HepG2 (cell line): Measurements from ENCODE around the gene TP63. TPM values are rescaled to one million over a fixed set of nuclear protein-coding genes. Genes with fewer than 3 reads are reported as not detected.

Experiments
- ATAC-seq: fragments of 200-7000 bp; cut with Tn5 transposase; 3 replicates; pipeline ENCODE4 v1.9.1; 2020; ENCODE audit warnings: mild to moderate bottlenecking, moderate library complexity
- BruUV-seq: library from RNA; stranded (reverse); fragments of 400-500 nt; replicated peaks from 2 replicates; lab custom pipeline; 2021; lab: Mats Ljungman, UMichigan
- CTCF ChIA-PET: fragments of 300-600 bp; formaldehyde crosslinking; extraction: SDS; loops from one replicate; lab custom pipeline; 2021; ENCODE audit warnings: low total read pairs, inconsistent platforms, low intra/inter-chr PET ratio; lab: Yijun Ruan, JAX
- POLR2A ChIA-PET: fragments of 350-600 bp; sonication (Branson Sonifier 250); formaldehyde crosslinking; loops from one replicate; lab custom pipeline; 2020; ENCODE audit warnings: antibody characterized with exemption, inconsistent platforms; lab: Yijun Ruan, JAX
- DNase-seq: peaks from one replicate; pipeline ENCODE4 v3.0.0-alpha.2; 2015; ENCODE audit warnings: low spot score
- FAIRE-seq: peaks from 3 replicates; lab custom pipeline; 2011; peaks lifted over from hg19 to GRCh38; lab: Jason Lieb, UNC
- H2AFZ ChIP-seq: one replicate; pipeline ENCODE4 v1.6.1; 2011; ENCODE audit warnings: low read length, inconsistent platforms
- H3K27ac ChIP-seq: fragments of 300-600 bp; 3 replicates; pipeline ENCODE4 v1.8.0; 2011; ENCODE audit warnings: mixed run types, mild to moderate bottlenecking, mixed read lengths, low read length, inconsistent platforms; ENCODE audit not compliant: insufficient read depth; ENCODE audit errors: extremely low read length
- H3K27me3 ChIP-seq, 2 experiments: fragments of 200-600 bp in 1 of 2; 2 replicates in 1 of 2; 3 replicates in 1 of 2; pipeline versions ENCODE4 v1.6.0 to v1.8.0; 2011; ENCODE audit warnings: low read length in 2 of 2, mild to moderate bottlenecking in 2 of 2, moderate library complexity in 2 of 2, inconsistent platforms in 1 of 2; ENCODE audit not compliant: insufficient read depth in 2 of 2, control insufficient read depth in 1 of 2
- H3K36me3 ChIP-seq, 2 experiments: fragments of 200-600 bp in 1 of 2; replicated peaks in 1 of 2; 2 replicates in 1 of 2; 3 replicates in 1 of 2; pipeline versions ENCODE4 v1.5.1 to v1.8.0; 2011; ENCODE audit warnings: low read length in 2 of 2, inconsistent platforms in 1 of 2; ENCODE audit not compliant: insufficient read depth in 2 of 2, control insufficient read depth in 1 of 2
- H3K4me1 ChIP-seq: 2 replicates; pipeline ENCODE4 v1.5.1; 2012; ENCODE audit warnings: low read length, inconsistent platforms; ENCODE audit not compliant: insufficient read depth
- H3K4me2 ChIP-seq: 2 replicates; pipeline ENCODE4 v1.6.0; 2011; ENCODE audit warnings: low read depth, low read length, inconsistent platforms
- H3K4me3 ChIP-seq, 3 experiments: fragments of 200-600 bp in 1 of 3; sonication (generic), shearing (Covaris generic) in 1 of 3; replicated peaks in 1 of 3; 2 replicates each; pipeline ENCODE4 v1.5.1; 2011 to 2016; ENCODE audit warnings: low read length in 3 of 3, inconsistent platforms in 2 of 3, low read depth in 2 of 3, mild to moderate bottlenecking in 2 of 3, control low read depth in 1 of 3, mixed read lengths in 1 of 3; ENCODE audit not compliant: insufficient read depth in 1 of 3
- H3K79me2 ChIP-seq: one replicate; pipeline ENCODE4 v1.6.1; 2011; ENCODE audit warnings: low read length, inconsistent platforms; ENCODE audit not compliant: insufficient read depth
- H3K9ac ChIP-seq: 2 replicates; pipeline ENCODE4 v1.6.0; 2011; ENCODE audit warnings: mild to moderate bottlenecking, low read depth, low read length, inconsistent platforms; ENCODE audit not compliant: insufficient read depth
- H3K9me3 ChIP-seq: 2 replicates; pipeline ENCODE4 v1.5.1; 2012; ENCODE audit warnings: mild to moderate bottlenecking, low read length
- H4K20me1 ChIP-seq: 2 replicates; pipeline ENCODE4 v1.6.0; 2011; ENCODE audit warnings: inconsistent platforms, mild to moderate bottlenecking, low read length, moderate library complexity; ENCODE audit not compliant: insufficient read depth
- FOXM1 ChIP-seq: sonication (generic); formaldehyde crosslinking; IDR thresholded peaks from 2 replicates; pipeline ENCODE4 v1.5.0; 2020; ENCODE audit warnings: missing genetic modification reagents
- HOXA3 ChIP-seq: sonication (generic); formaldehyde crosslinking; IDR thresholded peaks from 2 replicates; pipeline ENCODE4 v1.5.0; 2020; ENCODE audit warnings: missing genetic modification reagents
- RCOR2 ChIP-seq: IDR thresholded peaks from 2 replicates; pipeline ENCODE4 v1.6.1; 2016; ENCODE audit warnings: missing biosample characterization, missing genetic modification reagents
- SMARCE1 ChIP-seq: fragments of 450-650 bp; IDR thresholded peaks from 2 replicates; pipeline ENCODE4 v1.6.1; 2017; ENCODE audit warnings: borderline replicate concordance
- SMYD3 ChIP-seq: sonication (generic); formaldehyde crosslinking; IDR thresholded peaks from 2 replicates; pipeline ENCODE4 v1.8.1; 2023; ENCODE audit warnings: mild to moderate bottlenecking, missing genetic modification reagents
- SOX13 ChIP-seq, 3 experiments: fragments of 450-650 bp in 1 of 3; sonication (generic) in 1 of 3; formaldehyde crosslinking in 1 of 3; IDR thresholded peaks in 2 of 3; conservative IDR thresholded peaks in 1 of 3; 2 replicates each; pipeline versions ENCODE4 v1.5.0 to v1.6.1; 2016 to 2020; ENCODE audit warnings: antibody characterized with exemption in 1 of 3, mild to moderate bottlenecking in 1 of 3, missing compliant biosample characterization in 1 of 3, missing genetic modification reagents in 1 of 3, moderate library complexity in 1 of 3
- SOX5 ChIP-seq: IDR thresholded peaks from 2 replicates; pipeline ENCODE4 v1.6.1; 2016; ENCODE audit warnings: borderline replicate concordance
- SPEN ChIP-seq: sonication (generic); formaldehyde crosslinking; IDR thresholded peaks from 2 replicates; pipeline ENCODE4 v1.5.1; 2020; ENCODE audit warnings: low read depth, mild to moderate bottlenecking, missing genetic modification reagents
- ZNF234 ChIP-seq: sonication (generic); formaldehyde crosslinking; conservative IDR thresholded peaks from 2 replicates; pipeline ENCODE4 v1.5.1; 2020; ENCODE audit warnings: mild to moderate bottlenecking, missing genetic modification reagents
- ZNF251 ChIP-seq: sonication (generic); formaldehyde crosslinking; IDR thresholded peaks from 2 replicates; pipeline ENCODE4 v1.9.0; 2021; ENCODE audit warnings: mild to moderate bottlenecking, missing genetic modification reagents
- WGBS: methylation state at CpG from one replicate; pipeline ENCODE4 v1.1.6; 2017; ENCODE audit warnings: low lambda C conversion rate; 5-methylcytosine and 5-hydroxymethylcytosine counted together
- in situ Hi-C: cut with HindIII; loops from 2 replicates; pipeline ENCODE4 v1.10.0; 2017; ENCODE audit warnings: low pct_unique_long_range_greater_than_20kb; ENCODE audit not compliant: extremely low pct_ligation_motif_present
- intact Hi-C: fragments of 100-400 bp; cut with micrococcal nuclease; formaldehyde crosslinking; loops from one replicate; pipeline ENCODE4 v1.10.0; 2022; ENCODE audit not compliant: unreplicated experiment
- polyA plus RNA-seq, 8 experiments: library from polyadenylated mRNA; depleted of rRNA in 3 of 8; stranded (reverse) in 7 of 8; unstranded in 1 of 8; fragments of >200 nt; fragmentation: Illumina TruSeq in 4 of 8; extraction: Trizol in 4 of 8; gene quantifications; 2 replicates each; pipeline versions ENCODE4 v1.2.1 to v1.2.3, GENCODE V29; 2011 to 2016; ENCODE audit warnings: low read depth in 4 of 8, missing spikeins in 1 of 8, mixed read lengths in 1 of 8; ENCODE audit not compliant: insufficient read depth in 1 of 8
- total RNA-seq, 5 experiments: library from RNA; depleted of rRNA; stranded (reverse); fragments of >200 nt; fragmentation: Illumina TruSeq; extraction: Trizol; gene quantifications; 2 replicates each; pipeline ENCODE4 v1.2.3, GENCODE V29; 2016; ENCODE audit warnings: low read depth in 1 of 5
- TF ChIP-seq, protein P1 (sequence below): IDR thresholded peaks from 2 replicates; pipeline ENCODE4 v1.6.1; 2016; ENCODE audit warnings: missing compliant biosample characterization, missing genetic modification reagents, borderline replicate concordance
- TF ChIP-seq, protein P2 (sequence below): IDR thresholded peaks from 2 replicates; pipeline ENCODE4 v1.6.1; 2012; ENCODE audit warnings: low read length, improper control_type of control experiment
- TF ChIP-seq, protein P3 (sequence below): sonication (generic); formaldehyde crosslinking; IDR thresholded peaks from 2 replicates; pipeline ENCODE4 v1.4.0; 2020; ENCODE audit warnings: low read depth, mild to moderate bottlenecking, missing genetic modification reagents
- TF ChIP-seq, protein P4 (sequence below): sonication (generic); formaldehyde crosslinking; IDR thresholded peaks from 2 replicates; pipeline ENCODE4 v1.4.0; 2020; ENCODE audit warnings: mild to moderate bottlenecking, missing genetic modification reagents
- TF ChIP-seq, protein P5 (sequence below): sonication (generic); formaldehyde crosslinking; IDR thresholded peaks from 2 replicates; pipeline ENCODE4 v1.9.0; 2021; ENCODE audit warnings: missing genetic modification reagents, borderline replicate concordance

The TP63 gene
- total and polyA plus RNA-seq, 2 of the 13 experiments (the other 11 are each of a cell fraction or from before 2014, with no cell fraction given), result not detected

DNA sequence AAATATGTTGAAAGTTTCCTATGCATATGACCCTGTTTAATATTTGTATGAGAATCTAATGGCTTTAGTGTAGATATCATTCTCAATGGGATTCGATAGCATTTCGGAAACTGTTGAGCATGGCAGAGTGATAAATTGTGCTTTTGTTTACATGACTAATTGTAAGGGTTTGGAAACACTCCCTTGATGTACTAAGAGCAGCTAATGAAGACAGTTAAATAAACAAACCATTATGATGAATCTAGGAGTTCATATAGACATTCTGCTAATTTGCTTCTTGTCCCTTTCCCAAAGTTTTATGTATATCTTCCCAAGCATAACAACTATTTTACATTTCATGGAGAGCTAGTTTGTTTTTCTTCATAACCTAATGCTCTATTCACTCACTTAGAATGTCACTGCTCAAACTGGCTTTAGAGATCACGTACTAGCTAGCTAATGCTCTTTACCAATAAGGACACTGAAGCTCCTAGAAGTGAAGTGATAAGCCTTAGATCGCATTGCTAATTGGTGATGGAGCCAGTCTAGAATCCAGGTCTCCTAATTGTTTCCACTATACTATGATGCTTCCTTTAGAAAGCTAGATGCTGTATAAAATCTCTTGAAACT, 140.8 kb downstream of the TP63 start:
- no peak overlapping the region for H2AFZ ChIP-seq
- H3K79me2 ChIP-seq, result no peaks in the 10 kb centered on the region
- no peak overlapping the region for H3K4me2 ChIP-seq
- no peak overlapping the region for H3K4me3 ChIP-seq
- no TSS peak for BruUV-seq
- no peaks in the 10 kb centered on the region for H4K20me1 ChIP-seq
- H3K9me3 ChIP-seq, result no peaks in the 10 kb centered on the region
- DNase-seq (no peak), FAIRE-seq (no peak), ATAC-seq (no peak)
- POLR2A ChIA-PET, result no interaction called here
- intact Hi-C loops (no loop called here), in situ Hi-C loops (no loop called here)
- H3K36me3 ChIP-seq, result no peaks in the 10 kb centered on the region
- 77% methylated on average over 4 of the region's 4 CpGs for WGBS
- H3K27ac ChIP-seq, result no peak overlapping the region
- CTCF ChIA-PET, result no interaction called here
- H3K4me1 ChIP-seq, result no peaks in the 10 kb centered on the region
- no peaks in the 10 kb centered on the region for H3K27me3 ChIP-seq
- H3K9ac ChIP-seq, result no peak overlapping the region
- TF ChIP-seq, protein P1, sequence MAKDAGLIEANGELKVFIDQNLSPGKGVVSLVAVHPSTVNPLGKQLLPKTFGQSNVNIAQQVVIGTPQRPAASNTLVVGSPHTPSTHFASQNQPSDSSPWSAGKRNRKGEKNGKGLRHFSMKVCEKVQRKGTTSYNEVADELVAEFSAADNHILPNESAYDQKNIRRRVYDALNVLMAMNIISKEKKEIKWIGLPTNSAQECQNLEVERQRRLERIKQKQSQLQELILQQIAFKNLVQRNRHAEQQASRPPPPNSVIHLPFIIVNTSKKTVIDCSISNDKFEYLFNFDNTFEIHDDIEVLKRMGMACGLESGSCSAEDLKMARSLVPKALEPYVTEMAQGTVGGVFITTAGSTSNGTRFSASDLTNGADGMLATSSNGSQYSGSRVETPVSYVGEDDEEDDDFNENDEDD (CRISPR knock-in tag), result no peak
- TF ChIP-seq SOX5 (no peak), SOX13 (IDR thresholded peaks at IDR 0.05) (no peak), SOX13 (CRISPR knock-in tag; conservative IDR thresholded peaks at IDR 0.05 in 1 of 2, IDR thresholded peaks at IDR 0.05 in 1 of 2) (no peak), HOXA3 (no peak), RCOR2 (CRISPR knock-in tag) (no peak), SPEN (CRISPR knock-in tag) (no peak), SMYD3 (CRISPR knock-in tag) (no peak), ZNF234 (CRISPR knock-in tag) (no peak), FOXM1 (CRISPR knock-in tag) (no peak), ZNF251 (CRISPR knock-in tag) (no peak), SMARCE1 (no peak)
- TF ChIP-seq, protein P2, sequence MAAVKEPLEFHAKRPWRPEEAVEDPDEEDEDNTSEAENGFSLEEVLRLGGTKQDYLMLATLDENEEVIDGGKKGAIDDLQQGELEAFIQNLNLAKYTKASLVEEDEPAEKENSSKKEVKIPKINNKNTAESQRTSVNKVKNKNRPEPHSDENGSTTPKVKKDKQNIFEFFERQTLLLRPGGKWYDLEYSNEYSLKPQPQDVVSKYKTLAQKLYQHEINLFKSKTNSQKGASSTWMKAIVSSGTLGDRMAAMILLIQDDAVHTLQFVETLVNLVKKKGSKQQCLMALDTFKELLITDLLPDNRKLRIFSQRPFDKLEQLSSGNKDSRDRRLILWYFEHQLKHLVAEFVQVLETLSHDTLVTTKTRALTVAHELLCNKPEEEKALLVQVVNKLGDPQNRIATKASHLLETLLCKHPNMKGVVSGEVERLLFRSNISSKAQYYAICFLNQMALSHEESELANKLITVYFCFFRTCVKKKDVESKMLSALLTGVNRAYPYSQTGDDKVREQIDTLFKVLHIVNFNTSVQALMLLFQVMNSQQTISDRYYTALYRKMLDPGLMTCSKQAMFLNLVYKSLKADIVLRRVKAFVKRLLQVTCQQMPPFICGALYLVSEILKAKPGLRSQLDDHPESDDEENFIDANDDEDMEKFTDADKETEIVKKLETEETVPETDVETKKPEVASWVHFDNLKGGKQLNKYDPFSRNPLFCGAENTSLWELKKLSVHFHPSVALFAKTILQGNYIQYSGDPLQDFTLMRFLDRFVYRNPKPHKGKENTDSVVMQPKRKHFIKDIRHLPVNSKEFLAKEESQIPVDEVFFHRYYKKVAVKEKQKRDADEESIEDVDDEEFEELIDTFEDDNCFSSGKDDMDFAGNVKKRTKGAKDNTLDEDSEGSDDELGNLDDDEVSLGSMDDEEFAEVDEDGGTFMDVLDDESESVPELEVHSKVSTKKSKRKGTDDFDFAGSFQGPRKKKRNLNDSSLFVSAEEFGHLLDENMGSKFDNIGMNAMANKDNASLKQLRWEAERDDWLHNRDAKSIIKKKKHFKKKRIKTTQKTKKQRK, result no peak
- TF ChIP-seq, protein P3, sequence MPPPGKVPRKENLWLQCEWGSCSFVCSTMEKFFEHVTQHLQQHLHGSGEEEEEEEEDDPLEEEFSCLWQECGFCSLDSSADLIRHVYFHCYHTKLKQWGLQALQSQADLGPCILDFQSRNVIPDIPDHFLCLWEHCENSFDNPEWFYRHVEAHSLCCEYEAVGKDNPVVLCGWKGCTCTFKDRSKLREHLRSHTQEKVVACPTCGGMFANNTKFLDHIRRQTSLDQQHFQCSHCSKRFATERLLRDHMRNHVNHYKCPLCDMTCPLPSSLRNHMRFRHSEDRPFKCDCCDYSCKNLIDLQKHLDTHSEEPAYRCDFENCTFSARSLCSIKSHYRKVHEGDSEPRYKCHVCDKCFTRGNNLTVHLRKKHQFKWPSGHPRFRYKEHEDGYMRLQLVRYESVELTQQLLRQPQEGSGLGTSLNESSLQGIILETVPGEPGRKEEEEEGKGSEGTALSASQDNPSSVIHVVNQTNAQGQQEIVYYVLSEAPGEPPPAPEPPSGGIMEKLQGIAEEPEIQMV (CRISPR knock-in tag), result no peak
- TF ChIP-seq, protein P4, sequence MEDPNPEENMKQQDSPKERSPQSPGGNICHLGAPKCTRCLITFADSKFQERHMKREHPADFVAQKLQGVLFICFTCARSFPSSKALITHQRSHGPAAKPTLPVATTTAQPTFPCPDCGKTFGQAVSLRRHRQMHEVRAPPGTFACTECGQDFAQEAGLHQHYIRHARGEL (CRISPR knock-in tag), result no peak
- TF ChIP-seq, protein P5, sequence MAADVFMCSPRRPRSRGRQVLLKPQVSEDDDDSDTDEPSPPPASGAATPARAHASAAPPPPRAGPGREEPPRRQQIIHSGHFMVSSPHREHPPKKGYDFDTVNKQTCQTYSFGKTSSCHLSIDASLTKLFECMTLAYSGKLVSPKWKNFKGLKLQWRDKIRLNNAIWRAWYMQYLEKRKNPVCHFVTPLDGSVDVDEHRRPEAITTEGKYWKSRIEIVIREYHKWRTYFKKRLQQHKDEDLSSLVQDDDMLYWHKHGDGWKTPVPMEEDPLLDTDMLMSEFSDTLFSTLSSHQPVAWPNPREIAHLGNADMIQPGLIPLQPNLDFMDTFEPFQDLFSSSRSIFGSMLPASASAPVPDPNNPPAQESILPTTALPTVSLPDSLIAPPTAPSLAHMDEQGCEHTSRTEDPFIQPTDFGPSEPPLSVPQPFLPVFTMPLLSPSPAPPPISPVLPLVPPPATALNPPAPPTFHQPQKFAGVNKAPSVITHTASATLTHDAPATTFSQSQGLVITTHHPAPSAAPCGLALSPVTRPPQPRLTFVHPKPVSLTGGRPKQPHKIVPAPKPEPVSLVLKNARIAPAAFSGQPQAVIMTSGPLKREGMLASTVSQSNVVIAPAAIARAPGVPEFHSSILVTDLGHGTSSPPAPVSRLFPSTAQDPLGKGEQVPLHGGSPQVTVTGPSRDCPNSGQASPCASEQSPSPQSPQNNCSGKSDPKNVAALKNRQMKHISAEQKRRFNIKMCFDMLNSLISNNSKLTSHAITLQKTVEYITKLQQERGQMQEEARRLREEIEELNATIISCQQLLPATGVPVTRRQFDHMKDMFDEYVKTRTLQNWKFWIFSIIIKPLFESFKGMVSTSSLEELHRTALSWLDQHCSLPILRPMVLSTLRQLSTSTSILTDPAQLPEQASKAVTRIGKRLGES (CRISPR knock-in tag), result no peak
